Erythroblast (primary cell): Measurements from ENCODE around the gene DDX11.
"Not testable (repeated sequence)": the region's sequence is repeated elsewhere in the genome, so short reads cannot be mapped to it uniquely, and the experiment has no call there.

Experiments used
- GATA1 ChIP-seq: IDR thresholded peaks from 2 replicates; pipeline ENCODE4 v1.6.1; 2011; ENCODE audit warnings: low read depth, mild to moderate bottlenecking, control low read depth, low read length, moderate library complexity
- POLR2A ChIP-seq: IDR thresholded peaks from 2 replicates; pipeline ENCODE4 v1.6.1; 2011; ENCODE audit warnings: mild to moderate bottlenecking, low read length

DNA sequence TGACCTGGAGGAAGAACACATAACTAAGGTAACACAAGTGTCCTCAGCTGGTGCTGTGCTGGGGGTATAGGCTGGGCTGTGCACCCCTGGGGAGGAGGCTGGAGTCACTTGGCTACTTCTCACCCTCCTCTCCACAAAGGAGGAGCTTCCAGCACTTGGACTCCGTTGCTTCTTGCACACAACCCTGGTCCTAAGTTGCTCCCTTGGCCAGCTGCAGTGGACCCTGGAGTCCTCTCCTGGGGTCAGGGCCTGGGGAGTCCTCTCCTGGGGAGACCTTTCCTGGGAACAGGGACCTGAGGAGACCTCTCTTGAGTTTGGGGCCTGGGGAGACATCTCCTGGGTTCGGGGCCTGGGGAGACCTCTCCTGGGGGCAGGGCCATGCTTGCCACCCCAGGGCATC is 14.3 kb downstream of the DDX11 start:
- not testable (repeated sequence) for TF ChIP-seq POLR2A, GATA1
